ENCODE measurements around the gene TMEM9B.
A peak's percentile ranks its signal among the peaks of the same experiment; 100 is the strongest.

TMEM9B gene

DNA sequence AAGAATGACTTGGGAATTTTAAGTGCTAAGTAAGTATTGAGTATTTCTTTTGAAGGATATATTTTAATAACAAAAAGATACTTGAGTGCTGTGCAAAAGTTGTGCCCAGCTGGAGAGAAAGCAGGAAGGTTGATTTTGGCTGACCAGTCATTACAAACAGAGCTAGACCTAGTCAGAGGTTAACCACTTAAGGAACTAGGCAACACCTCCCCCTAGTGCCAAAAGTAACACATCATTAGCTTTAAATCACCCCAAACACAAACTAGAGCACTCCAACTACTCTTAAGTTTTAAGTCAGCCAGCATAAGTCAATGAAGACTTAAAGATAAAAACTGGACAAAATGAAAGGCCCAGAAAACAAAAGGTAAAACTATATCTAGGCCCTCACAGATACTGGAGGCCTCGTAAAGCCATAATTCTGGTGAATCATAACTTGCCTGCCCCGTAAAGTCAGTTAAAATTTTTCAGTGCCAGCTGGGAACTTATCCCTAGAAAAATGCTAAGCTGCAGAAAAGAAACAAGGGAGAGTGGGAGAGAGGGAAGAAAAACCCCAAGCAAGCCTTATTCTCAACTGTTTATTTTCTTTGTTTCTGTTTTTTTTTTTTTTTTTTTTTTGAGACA is 4.6 kb downstream of the TMEM9B start:
- Histone ChIP-seq H3K27me3 (ENCODE audit: insufficient read depth, poor library complexity, severe bottlenecking) (no peaks in the 10 kb centered on the region), H3K4me3 (replicated peaks; ENCODE audit: insufficient read depth, low read length) (no peak overlapping the region), H3K27ac (replicated peaks) (no peak overlapping the region)
- TF ChIP-seq, protein P1, sequence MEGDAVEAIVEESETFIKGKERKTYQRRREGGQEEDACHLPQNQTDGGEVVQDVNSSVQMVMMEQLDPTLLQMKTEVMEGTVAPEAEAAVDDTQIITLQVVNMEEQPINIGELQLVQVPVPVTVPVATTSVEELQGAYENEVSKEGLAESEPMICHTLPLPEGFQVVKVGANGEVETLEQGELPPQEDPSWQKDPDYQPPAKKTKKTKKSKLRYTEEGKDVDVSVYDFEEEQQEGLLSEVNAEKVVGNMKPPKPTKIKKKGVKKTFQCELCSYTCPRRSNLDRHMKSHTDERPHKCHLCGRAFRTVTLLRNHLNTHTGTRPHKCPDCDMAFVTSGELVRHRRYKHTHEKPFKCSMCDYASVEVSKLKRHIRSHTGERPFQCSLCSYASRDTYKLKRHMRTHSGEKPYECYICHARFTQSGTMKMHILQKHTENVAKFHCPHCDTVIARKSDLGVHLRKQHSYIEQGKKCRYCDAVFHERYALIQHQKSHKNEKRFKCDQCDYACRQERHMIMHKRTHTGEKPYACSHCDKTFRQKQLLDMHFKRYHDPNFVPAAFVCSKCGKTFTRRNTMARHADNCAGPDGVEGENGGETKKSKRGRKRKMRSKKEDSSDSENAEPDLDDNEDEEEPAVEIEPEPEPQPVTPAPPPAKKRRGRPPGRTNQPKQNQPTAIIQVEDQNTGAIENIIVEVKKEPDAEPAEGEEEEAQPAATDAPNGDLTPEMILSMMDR (IDR thresholded peaks at IDR 0.05; ENCODE audit: insufficient read depth, low read length), result peak; percentile 31
- TF ChIP-seq, protein P2, sequence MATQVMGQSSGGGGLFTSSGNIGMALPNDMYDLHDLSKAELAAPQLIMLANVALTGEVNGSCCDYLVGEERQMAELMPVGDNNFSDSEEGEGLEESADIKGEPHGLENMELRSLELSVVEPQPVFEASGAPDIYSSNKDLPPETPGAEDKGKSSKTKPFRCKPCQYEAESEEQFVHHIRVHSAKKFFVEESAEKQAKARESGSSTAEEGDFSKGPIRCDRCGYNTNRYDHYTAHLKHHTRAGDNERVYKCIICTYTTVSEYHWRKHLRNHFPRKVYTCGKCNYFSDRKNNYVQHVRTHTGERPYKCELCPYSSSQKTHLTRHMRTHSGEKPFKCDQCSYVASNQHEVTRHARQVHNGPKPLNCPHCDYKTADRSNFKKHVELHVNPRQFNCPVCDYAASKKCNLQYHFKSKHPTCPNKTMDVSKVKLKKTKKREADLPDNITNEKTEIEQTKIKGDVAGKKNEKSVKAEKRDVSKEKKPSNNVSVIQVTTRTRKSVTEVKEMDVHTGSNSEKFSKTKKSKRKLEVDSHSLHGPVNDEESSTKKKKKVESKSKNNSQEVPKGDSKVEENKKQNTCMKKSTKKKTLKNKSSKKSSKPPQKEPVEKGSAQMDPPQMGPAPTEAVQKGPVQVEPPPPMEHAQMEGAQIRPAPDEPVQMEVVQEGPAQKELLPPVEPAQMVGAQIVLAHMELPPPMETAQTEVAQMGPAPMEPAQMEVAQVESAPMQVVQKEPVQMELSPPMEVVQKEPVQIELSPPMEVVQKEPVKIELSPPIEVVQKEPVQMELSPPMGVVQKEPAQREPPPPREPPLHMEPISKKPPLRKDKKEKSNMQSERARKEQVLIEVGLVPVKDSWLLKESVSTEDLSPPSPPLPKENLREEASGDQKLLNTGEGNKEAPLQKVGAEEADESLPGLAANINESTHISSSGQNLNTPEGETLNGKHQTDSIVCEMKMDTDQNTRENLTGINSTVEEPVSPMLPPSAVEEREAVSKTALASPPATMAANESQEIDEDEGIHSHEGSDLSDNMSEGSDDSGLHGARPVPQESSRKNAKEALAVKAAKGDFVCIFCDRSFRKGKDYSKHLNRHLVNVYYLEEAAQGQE (IDR thresholded peaks at IDR 0.05; ENCODE audit: insufficient replicate concordance, low read depth), result no peak
- DNase-seq (ENCODE audit: low read depth in 1 of 2, low spot score in 1 of 2), result peak; percentile 47 to 54

DNA sequence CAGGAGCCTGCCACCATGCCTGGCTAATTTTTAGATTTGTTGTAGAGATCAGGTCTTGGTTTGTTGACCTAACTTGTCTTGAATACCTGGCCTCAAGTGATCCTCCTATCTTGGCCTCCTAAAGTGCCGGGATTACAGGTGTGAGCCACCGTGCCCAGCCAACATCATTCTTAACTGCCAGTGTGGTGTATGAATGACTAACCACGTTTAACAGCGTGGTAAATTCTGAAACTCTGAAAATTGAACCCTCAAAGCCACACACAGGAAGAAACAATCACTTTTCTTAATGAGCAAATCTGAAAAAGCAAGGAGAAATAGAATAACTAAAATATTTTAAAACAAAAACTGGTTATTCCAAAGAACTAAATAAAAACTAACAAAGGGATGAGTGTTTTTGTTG is 7.4 kb downstream of the TMEM9B start:
- TF ChIP-seq SPI1 (IDR thresholded peaks at IDR 0.05; ENCODE audit: borderline replicate concordance, low read depth) (no peak), GABPA (IDR thresholded peaks at IDR 0.05; ENCODE audit: low read depth) (no peak), POLR2AphosphoS5 (IDR thresholded peaks at IDR 0.05; ENCODE audit: low read depth) (no peak)
- TF ChIP-seq, protein P2 (IDR thresholded peaks at IDR 0.05; ENCODE audit: insufficient replicate concordance, low read depth), result no peak
- TF ChIP-seq, protein P1 (IDR thresholded peaks at IDR 0.05; ENCODE audit: insufficient read depth, low read length), result no peak
- no peaks in the 10 kb centered on the region for H3K27me3 ChIP-seq (ENCODE audit: insufficient read depth, poor library complexity, severe bottlenecking)

DNA sequence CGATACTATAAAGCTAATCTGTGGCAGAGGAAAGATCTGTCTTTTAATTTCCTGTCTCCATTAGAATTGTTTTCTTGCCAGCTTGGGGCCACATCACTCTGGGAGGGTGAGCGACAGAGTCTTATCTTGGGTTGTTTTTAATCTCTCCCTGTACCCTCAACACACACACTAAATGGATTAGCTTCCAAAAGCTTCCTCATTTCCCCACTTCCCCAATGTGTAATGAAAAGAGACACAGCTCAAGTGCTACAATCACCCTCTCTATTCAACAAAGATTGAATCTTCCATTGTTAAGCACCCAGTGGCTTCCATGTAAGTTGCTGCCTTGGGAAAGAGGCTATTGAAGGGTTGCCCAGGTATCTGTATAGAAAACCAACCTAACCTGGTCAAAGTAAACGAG is 15.4 kb downstream of the TMEM9B start:
- no peaks in the 10 kb centered on the region for H3K27me3 ChIP-seq (ENCODE audit: insufficient read depth, poor library complexity, severe bottlenecking)
- TF ChIP-seq, protein P1 (IDR thresholded peaks at IDR 0.05; ENCODE audit: insufficient read depth, low read length), result no peak
- TF ChIP-seq SPI1 (IDR thresholded peaks at IDR 0.05; ENCODE audit: borderline replicate concordance, low read depth), result peak; percentile 90
- TF ChIP-seq GABPA (IDR thresholded peaks at IDR 0.05; ENCODE audit: low read depth), result no peak
- H3K4me3 ChIP-seq (replicated peaks; ENCODE audit: insufficient read depth, low read length), result no peak overlapping the region
- no peak overlapping the region for H3K27ac ChIP-seq (replicated peaks)
- peak in 1 of 2 experiments; percentile 19 for DNase-seq (ENCODE audit: low read depth in 1 of 2, low spot score in 1 of 2)

More for the DNA sequence above, 7.4 kb downstream of the TMEM9B start:
- no peak for DNase-seq (ENCODE audit: low read depth in 1 of 2, low spot score in 1 of 2)
- Histone ChIP-seq H3K27ac (replicated peaks) (no peak overlapping the region), H3K4me3 (replicated peaks; ENCODE audit: insufficient read depth, low read length) (no peak overlapping the region)

Data from HL-60 (cell line).